Measurements from ENCODE around the gene FIBP. TPM values are rescaled to one million over a fixed set of nuclear protein-coding genes. Genes with fewer than 3 reads are reported as not detected.

The FIBP gene
- total and polyA plus RNA-seq, 12 donors, result 57.9 to 183 (median 72.4) TPM

DNA sequence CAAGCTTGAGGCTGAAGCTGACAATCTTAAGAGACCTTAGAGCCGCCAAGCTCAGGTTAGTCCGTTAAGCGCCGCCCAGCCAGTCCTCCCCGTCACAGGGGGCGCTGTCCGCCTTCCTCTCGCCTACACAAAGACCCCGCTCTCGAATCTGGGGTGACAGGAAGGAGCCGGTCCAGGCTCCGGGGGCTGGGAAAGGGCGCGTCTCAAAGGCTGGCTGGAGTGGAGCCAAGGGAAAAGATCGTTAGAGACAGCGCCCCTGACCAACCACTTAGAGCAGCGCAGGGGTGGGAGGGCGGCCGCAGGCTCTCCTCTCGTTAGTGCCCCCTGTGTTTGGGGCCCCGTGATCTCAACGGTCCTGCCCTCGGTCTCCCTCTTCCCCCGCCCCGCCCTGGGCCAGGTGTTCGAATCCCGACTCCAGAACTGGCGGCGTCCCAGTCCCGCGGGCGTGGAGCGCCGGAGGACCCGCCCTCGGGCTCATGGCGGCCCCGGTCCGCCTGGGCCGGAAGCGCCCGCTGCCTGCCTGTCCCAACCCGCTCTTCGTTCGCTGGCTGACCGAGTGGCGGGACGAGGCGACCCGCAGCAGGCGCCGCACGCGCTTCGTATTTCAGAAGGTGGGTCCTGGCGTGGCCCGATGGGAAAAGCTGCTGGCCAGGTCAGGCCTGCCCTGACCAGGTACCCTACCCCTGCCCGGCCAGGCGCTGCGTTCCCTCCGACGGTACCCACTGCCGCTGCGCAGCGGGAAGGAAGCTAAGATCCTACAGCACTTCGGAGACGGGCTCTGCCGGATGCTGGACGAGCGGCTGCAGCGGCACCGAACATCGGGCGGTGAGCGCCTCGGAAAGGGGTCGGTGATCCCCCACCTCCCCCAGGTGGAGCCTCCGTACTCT, 27.8 kb downstream of the FIBP start, which contains the start of gene MUS81:
MUS81 (plus strand) TSS at position 156 of the 887 bp plus-strand sequence; CDS start at position 477, 321 bp downstream.
- H3K4me1 ChIP-seq (replicated peaks in 1 of 2), result peaks cover 21 to 31% of the 10 kb centered on the region in 2 donors
- peak; percentile 95 to 98 (median 97) for DNase-seq
- H3K27me3 ChIP-seq, result no peaks in the 10 kb centered on the region
- intact Hi-C loops (cut with DNase I), result no loop called here
- peak in 1 of 2 donors; percentile 62 for TF ChIP-seq POLR2A (IDR thresholded peaks at IDR 0.05)
- TF ChIP-seq, protein P1, sequence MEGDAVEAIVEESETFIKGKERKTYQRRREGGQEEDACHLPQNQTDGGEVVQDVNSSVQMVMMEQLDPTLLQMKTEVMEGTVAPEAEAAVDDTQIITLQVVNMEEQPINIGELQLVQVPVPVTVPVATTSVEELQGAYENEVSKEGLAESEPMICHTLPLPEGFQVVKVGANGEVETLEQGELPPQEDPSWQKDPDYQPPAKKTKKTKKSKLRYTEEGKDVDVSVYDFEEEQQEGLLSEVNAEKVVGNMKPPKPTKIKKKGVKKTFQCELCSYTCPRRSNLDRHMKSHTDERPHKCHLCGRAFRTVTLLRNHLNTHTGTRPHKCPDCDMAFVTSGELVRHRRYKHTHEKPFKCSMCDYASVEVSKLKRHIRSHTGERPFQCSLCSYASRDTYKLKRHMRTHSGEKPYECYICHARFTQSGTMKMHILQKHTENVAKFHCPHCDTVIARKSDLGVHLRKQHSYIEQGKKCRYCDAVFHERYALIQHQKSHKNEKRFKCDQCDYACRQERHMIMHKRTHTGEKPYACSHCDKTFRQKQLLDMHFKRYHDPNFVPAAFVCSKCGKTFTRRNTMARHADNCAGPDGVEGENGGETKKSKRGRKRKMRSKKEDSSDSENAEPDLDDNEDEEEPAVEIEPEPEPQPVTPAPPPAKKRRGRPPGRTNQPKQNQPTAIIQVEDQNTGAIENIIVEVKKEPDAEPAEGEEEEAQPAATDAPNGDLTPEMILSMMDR (IDR thresholded peaks at IDR 0.05), result peak; percentile 73 to 90 (median 81)
- H3K9me3 ChIP-seq (replicated peaks in 1 of 3), result no peaks in the 10 kb centered on the region
- 0 to 1% (median 0%) methylated on average over 27 to 78 of the region's 78 CpGs for WGBS, 4 donors
- peak within 1 kb of the TSS; percentile 88 to 99 (median 95) for H3K27ac ChIP-seq
- H3K4me3 ChIP-seq, result peak within 1 kb of the TSS; percentile 37 to 100 (median 84)
- H3K36me3 ChIP-seq (replicated peaks in 1 of 2), result peaks cover 0 to 41% of the 10 kb centered on the region in 2 donors

DNA sequence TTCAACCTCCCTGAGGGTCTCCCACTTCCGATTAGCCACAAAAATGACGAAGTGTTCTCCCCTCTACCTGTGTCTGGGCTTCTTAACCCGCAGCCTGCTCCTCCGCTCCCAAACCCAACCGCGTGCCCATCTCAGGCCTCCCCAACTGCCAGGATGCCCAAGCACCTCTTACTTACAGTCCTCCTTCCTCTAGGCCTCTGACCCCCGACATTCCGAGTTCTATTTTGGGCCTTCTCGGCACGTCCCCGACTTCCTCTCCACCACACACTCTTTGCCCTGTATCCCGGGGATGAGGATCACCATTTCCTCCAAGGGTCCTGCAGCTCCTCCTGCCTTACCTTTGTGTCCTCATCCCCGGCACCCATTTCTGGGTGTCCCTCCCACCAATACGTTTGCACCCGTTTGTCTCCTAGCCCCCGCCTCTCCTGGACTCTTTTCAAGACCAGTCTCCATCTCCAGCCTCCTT, 28.4 kb downstream of the FIBP start:
- intact Hi-C loops (cut with DNase I), result no loop called here
- peaks cover 21 to 34% of the 10 kb centered on the region in 2 donors for H3K4me1 ChIP-seq (replicated peaks in 1 of 2)
- no peak for TF ChIP-seq POLR2A (IDR thresholded peaks at IDR 0.05)
- TF ChIP-seq, protein P1 (IDR thresholded peaks at IDR 0.05), result no peak

DNA sequence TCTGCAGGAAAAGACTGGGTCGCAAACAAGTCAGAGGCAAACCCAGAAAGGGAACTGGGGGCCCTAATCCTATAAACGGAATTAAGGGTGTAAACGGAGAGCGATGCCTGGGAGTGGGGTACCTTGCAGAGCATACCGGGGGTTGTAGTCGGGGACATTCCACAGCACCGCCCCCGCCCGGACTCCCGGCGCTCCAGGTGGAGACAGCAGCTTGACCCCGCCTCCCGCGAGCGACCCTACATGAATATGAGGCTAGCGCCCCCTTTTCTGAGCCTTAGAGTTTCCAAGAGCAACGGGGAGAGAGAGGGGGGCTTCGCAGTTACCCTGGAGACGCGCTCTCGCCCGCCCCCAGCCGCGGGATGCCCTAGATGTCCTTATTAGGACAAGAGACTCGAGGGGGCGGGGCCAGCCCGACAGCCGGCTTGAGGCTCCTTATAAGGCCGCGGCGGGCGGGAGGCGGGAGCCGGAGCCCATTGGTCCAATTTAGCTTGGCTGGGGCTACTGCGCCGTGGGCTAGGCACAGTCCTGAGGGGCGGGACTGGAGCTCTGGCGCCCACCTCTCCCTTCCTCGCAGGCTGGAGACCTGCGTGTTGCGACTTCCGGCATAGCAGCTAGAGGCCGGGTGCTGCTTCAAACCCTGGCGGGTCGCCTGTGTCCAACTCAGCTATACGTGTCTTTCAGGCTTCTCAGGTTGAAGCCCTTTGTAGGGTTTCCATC, 29.0 kb downstream of the FIBP start:
- H3K27ac ChIP-seq, result peak overlapping the region; percentile 88 to 99 (median 95)
- intact Hi-C loops (cut with DNase I), result no loop called here
- WGBS, 4 donors, result 0 to 1% (median 0%) methylated on average over 10 to 46 of the region's 46 CpGs
- TF ChIP-seq, protein P1 (IDR thresholded peaks at IDR 0.05), result peak in 2 of 6 experiments; percentile 11 to 12
- peak; percentile 83 to 88 for TF ChIP-seq POLR2A (IDR thresholded peaks at IDR 0.05)
- peaks cover 0 to 41% of the 10 kb centered on the region in 2 donors for H3K36me3 ChIP-seq (replicated peaks in 1 of 2)
- no peaks in the 10 kb centered on the region for H3K27me3 ChIP-seq
- peaks cover 21 to 34% of the 10 kb centered on the region in 2 donors for H3K4me1 ChIP-seq (replicated peaks in 1 of 2)
- H3K4me3 ChIP-seq, result peak overlapping the region in 3 of 4 donors; percentile 8 to 100 (median 97)
- no peaks in the 10 kb centered on the region for H3K9me3 ChIP-seq (replicated peaks in 1 of 3)
- peak; percentile 94 to 100 (median 98) for DNase-seq

More for the DNA sequence above, 28.4 kb downstream of the FIBP start:
- H3K36me3 ChIP-seq (replicated peaks in 1 of 2), result peaks cover 0 to 41% of the 10 kb centered on the region in 2 donors
- H3K27ac ChIP-seq, result peak overlapping the region; percentile 88 to 99 (median 95)
- 2 to 4% (median 4%) methylated on average over 16 of the region's 16 CpGs for WGBS, 4 donors
- H3K27me3 ChIP-seq, result no peaks in the 10 kb centered on the region
- no peaks in the 10 kb centered on the region for H3K9me3 ChIP-seq (replicated peaks in 1 of 3)
- DNase-seq, result peak in 4 of 7 donors; percentile 48 to 77 (median 58)
- peak overlapping the region in 2 of 4 donors; percentile 97 to 100 for H3K4me3 ChIP-seq
